Measurements from ENCODE around the gene SEMA6A.

DNA sequence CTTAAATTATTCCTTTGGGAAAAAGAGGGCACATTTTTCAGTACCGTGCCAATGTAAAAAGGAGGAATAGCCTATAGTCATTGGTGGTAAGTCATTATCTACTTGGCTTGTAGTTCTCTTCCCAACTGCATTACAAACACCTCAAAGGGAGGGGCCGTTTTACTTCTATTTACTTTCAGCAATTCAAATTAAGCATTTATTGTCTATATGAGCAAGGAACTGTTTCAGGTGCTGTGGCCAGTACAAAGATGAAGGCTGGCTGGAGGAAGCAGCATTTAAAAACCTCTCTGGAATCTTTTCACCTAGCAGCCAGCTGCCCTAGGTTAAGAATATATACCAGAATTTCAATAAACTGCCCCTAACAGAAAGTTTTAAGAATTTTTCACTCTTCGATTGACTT lies 48.9 kb downstream of the SEMA6A start:
- TF ChIP-seq, protein P1, sequence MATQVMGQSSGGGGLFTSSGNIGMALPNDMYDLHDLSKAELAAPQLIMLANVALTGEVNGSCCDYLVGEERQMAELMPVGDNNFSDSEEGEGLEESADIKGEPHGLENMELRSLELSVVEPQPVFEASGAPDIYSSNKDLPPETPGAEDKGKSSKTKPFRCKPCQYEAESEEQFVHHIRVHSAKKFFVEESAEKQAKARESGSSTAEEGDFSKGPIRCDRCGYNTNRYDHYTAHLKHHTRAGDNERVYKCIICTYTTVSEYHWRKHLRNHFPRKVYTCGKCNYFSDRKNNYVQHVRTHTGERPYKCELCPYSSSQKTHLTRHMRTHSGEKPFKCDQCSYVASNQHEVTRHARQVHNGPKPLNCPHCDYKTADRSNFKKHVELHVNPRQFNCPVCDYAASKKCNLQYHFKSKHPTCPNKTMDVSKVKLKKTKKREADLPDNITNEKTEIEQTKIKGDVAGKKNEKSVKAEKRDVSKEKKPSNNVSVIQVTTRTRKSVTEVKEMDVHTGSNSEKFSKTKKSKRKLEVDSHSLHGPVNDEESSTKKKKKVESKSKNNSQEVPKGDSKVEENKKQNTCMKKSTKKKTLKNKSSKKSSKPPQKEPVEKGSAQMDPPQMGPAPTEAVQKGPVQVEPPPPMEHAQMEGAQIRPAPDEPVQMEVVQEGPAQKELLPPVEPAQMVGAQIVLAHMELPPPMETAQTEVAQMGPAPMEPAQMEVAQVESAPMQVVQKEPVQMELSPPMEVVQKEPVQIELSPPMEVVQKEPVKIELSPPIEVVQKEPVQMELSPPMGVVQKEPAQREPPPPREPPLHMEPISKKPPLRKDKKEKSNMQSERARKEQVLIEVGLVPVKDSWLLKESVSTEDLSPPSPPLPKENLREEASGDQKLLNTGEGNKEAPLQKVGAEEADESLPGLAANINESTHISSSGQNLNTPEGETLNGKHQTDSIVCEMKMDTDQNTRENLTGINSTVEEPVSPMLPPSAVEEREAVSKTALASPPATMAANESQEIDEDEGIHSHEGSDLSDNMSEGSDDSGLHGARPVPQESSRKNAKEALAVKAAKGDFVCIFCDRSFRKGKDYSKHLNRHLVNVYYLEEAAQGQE (IDR thresholded peaks at IDR 0.05; ENCODE audit: unreplicated experiment): no peak
- TF ChIP-seq, protein P2, sequence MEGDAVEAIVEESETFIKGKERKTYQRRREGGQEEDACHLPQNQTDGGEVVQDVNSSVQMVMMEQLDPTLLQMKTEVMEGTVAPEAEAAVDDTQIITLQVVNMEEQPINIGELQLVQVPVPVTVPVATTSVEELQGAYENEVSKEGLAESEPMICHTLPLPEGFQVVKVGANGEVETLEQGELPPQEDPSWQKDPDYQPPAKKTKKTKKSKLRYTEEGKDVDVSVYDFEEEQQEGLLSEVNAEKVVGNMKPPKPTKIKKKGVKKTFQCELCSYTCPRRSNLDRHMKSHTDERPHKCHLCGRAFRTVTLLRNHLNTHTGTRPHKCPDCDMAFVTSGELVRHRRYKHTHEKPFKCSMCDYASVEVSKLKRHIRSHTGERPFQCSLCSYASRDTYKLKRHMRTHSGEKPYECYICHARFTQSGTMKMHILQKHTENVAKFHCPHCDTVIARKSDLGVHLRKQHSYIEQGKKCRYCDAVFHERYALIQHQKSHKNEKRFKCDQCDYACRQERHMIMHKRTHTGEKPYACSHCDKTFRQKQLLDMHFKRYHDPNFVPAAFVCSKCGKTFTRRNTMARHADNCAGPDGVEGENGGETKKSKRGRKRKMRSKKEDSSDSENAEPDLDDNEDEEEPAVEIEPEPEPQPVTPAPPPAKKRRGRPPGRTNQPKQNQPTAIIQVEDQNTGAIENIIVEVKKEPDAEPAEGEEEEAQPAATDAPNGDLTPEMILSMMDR (conservative IDR thresholded peaks at IDR 0.05; ENCODE audit: low read depth in 2 of 2): no peak

All from GM23338 (cell line).